ENCODE measurements around the gene PHYKPL. TPM values are rescaled to one million over a fixed set of nuclear protein-coding genes. Genes with fewer than 3 reads are reported as not detected.
A peak's percentile ranks its signal among the peaks of the same experiment; 100 is the strongest.

Gene PHYKPL
- total RNA-seq, 1 donor from 2014 or later = 95.4 TPM

DNA sequence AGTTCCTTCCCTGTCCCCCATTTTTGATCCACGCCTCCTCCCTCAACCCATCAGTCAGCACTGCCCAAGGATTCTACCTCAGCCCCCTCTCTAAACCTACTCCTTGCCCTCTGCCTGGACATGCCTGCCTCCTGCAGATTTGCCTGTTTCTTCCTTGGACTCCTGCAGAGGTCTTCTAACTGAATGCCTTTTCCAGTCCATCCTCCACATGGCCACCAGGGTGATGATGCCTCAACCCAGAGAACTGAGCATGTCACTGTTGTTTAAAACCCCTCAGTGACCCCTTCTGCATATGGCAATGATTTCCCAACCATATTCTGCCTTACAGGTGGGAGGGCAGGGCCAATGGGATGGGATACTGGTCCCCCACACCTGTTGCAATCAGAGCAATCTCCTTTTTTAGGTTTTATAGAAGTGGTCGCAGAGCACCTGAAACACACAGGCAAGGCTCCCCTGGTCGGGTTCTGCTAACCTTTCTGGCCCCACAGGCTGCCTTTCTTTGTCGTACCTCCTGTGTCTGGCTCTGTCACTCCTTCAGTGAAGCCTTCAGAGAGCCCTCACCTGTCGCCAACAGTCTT lies 9.3 kb downstream of the PHYKPL start:
- no peak for DNase-seq (ENCODE audit: low spot score)

DNA sequence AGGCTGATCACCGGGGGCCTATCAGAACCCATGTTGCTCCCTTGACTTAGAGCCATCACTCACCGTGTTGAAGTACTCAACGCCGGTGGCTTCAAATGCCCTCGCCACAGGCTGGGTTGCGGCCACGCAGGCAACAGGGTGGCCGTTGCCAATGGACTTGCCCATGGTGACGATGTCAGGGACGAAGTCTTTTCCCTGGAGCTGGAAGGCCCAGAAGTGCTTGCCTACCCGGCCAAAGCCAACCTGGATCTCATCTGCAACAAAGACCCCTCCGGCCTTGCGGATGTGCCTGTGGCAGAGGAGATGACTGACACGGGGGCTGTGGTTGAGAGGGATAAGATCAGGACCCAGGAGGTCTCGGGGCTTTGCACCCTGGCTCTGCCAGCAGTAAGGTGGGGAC lies 10.3 kb downstream of the PHYKPL start:
- DNase-seq (ENCODE audit: low spot score) = no peak

DNA sequence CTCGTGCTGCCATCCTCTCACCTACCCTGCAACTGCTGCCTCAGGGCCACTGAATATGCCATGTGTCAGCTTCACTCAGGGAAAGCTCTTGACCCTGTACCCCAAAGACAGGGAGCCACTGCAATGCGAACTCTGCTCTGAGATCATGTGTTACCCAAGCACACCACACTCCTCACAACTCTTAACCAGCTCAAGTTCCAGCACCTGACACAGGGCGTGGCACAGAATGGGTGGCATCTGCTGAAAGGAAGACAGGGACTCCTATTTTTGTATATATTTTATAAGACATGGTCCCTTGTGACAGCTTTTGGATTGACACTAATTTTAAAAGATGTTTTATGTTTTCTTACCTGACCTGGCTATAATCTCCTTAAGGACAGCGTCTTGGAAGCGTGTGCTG lies 10.7 kb downstream of the PHYKPL start:
- no peak for DNase-seq (ENCODE audit: low spot score)

DNA sequence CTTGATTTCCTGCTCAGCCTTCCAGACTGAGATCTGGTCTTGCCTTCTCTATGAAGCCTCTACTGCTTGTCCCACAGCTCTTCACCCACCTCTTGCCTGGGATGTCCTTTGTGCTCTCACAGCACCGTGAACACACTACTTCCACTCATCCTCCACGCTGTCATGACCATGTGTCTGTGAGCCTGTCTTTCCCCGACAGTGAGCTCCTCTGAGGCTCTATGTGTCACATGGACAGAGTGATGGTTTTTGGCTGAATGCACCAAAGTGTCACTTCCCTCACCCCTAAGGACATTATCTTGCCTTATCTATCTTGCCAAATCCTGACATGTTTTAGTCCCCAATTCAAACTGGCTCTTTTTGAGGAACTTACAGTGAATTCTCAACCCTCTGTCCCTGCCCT lies 11.3 kb downstream of the PHYKPL start:
- no peak for DNase-seq (ENCODE audit: low spot score)

DNA sequence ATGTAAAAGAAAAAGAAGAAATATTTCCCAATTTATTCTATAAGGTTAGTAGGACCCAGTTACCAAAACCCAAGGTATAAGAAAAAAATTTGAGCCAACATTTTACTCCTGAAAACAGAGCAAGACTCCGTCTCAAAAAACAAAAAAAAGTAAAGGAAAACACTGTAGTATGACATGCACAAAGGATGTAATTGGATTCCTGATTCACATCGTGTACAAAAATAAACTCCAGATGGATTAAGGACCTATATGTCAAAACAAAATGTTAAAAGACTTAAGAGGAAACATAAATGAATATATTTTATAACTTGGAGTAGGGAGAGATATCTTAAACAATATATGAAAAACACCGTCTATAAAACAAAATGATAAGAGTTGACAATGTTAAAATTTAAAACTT lies 13.8 kb downstream of the PHYKPL start:
- DNase-seq (ENCODE audit: low spot score) = no peak

DNA sequence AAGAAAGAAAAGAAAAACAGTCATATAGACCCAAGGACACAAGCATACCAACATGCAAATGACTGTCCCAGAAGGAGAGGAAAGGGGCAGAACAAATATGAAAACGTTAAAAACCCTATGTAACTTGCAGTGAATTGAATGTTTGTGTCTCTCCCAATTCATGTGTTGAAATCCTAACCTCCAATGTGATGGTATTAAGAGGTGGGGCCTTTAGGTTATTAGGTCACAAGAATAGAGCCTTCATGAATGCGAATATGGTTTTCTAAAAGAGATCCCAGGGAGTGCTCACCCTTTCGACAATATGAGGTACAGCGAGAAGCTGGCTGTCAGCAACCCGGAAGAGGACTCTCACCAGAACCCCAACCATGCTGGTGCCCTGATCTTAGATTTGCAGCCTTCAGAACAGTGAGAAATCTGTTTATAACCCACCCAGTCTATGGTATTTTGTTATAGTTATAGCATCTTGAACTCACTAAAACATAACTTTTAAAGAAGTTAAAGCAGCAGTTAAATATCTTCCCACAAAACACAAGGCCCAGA lies 14.3 kb downstream of the PHYKPL start:
- no peak for DNase-seq (ENCODE audit: low spot score)

DNA sequence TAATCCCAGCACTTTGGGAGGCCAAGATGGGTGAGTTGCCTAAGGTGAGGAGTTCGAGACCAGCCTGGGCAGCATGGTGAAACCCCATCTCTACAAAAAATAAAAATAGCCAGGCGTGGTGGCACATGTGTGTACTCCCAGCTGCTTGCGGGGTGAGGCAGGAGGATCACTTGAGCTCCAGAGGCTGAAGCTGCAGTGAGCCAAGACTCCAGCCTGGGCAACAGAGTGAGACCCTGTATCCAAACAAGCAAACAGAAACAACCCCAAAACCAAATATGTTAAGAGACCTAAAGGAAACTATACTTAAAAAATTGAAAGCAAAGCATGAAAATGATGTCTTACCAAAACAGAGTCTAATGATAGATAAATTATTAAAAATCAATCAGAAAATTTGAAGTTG lies 15.8 kb downstream of the PHYKPL start:
- DNase-seq (ENCODE audit: low spot score) = no peak

DNA sequence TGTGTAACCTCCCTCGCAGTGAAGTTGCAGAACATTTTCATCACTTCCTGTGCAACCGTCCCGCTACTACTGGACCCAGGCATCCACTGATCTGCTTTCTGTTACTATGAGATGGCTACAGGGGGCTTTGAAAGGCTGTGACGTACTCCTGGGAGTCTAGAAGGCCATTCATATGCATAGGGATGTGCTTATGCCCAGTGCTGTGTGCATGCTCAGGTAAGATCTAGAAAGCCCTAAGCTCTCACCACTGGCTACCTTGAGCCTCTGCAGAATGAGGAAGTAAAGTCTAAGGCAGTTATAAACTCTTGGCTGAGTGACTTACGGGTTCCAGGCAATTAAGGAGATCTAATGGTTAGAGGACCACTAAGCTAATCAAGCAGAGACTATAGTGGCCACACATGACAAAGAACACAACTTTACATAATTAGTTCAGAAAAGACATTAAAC lies 16.5 kb downstream of the PHYKPL start:
- no peak for DNase-seq (ENCODE audit: low spot score)

DNA sequence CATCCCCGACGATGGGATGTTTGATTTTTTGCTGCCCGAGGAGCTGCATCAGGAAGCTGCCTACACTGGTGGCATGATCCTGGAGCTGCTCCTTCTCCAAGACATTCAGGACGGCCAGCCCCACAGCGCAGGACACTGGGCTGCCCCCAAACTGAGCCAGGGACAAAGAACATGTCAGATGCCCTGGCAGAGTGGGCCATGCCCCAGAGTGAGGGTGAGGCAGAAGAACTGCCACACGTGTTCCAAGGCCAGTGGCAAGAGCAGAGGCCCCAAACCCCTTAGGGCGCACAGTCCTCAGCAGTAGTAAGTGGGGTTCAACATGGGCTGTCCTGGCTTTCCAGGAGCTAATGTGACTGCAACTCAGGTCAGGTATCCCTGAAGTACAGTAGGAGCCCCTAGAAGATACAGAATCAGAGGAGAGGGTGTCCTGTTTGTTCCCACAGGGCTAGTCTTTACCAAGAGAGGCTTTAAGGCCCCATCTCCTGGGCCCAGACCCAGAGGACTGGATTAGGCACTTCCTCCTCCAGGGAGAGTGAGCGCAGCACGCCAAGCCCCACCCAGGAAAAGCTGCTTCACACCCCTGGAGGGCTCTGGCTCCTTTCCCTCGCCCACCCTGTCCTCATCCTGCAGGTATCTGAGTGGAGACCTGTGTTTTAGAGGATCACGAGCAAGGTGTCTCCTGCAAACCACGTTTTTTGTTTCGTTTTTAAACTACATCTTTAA lies 17.2 kb downstream of the PHYKPL start:
- no peak for DNase-seq (ENCODE audit: low spot score)

DNA sequence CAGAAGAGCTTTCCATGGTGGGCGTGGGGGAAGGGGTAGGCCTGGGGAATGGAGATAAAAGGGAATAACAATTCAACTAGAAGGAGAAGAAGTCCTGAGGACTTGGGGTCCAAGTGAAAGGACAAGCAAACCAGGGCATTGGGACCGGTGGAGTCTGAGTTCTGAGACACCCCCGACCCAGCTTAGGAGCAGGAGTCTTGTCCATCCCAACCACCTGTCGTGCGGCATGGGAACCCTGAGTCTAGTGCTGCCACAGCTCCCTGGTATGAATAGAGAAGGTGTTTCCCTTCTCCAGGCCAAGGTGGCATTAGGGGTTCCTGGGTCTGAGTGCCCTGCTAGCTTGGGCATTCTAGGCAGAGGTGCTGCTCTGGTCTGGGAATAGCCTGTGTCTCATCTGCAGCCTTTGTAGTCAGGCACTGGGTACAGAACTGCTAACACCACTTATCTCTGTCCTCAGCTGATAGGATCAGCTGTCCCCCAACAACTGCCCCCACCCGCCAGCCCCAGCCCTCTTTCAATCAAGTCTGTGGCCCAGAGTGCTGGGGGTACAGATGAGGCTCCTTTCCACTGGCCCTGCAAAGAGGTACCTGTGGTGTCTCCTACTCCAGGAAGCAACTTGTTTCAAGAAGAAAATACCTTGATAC lies 18.3 kb downstream of the PHYKPL start:
- DNase-seq (ENCODE audit: low spot score) = no peak

DNA sequence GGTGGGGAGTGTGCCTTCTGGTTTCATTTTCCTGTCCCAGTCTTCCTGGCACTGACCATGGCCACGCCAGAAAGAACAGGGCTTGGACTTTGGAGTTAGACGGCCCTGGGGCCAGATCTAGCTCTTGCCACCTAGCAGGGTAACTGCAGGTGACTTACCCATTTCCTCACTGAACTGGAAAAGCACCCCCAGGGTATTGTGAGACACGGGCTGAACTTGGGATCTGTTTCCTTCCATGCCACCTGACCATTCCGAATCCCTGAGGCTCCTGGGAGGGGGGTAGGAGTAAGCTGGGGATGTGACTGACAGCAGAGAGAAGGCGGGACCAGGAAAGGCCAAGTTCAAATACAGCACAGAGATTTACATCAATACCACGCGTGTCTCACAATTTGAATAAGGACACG lies 18.9 kb downstream of the PHYKPL start:
- peak; percentile 72 for DNase-seq (ENCODE audit: low spot score)

DNA sequence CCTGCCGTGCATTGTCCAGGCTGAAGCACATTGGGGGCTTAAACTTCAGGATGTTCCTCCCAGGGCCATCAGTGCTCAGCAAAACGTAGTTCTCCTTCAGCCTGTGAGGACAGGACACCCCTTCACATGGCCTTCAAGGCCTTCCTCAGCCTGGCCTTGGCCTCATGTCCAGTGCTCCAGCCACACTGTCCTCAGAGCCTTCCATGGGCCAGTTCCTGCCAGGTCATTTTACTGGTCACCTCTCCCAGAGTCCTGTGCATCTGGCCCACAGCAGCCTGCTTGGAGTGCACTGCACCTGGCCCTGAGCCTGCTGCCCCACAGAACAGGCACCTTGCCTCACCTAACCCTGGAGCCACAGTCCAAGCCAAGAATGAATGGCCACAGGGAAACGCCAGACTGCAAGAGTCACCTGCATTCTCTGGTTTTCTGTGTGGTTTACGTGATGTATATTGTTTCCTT lies 19.6 kb downstream of the PHYKPL start:
- DNase-seq (ENCODE audit: low spot score) = no peak

DNA sequence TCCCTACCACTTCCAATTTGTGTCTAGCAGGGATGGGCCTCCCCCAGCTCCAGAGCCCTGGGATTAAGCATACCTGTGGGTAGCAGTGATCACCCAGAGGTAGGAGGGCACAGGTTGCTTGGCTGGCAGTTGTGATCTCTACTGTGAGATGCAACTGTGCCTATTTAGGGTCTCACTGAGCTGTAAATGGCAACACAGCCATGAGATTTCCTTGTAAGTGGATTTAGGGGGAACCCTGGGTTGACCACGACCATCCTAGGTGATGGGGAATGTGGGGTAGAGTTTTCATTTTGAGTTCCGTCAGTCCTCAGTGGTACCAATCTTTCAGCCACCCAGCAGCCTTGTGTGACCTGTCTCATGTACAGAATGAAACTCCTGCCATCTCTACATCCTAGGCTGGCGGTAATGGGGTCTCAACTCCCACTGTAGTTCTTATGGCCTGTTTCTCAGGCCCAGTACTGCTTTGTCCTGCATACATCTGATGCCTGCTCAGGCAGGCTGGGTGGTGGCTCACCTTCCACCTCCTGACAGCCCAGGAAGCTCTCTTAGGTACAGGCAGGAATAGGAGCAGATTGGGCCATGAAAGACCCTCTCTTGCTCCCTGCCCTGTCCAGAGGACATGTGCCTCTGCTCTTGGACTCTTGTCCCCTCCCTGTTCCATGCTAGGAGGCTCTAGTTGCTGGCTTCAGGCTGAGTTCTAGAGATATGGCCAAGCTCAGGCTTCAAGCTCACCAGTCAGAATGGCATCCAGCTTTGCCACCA lies 20.2 kb downstream of the PHYKPL start:
- DNase-seq (ENCODE audit: low spot score) = no peak

DNA sequence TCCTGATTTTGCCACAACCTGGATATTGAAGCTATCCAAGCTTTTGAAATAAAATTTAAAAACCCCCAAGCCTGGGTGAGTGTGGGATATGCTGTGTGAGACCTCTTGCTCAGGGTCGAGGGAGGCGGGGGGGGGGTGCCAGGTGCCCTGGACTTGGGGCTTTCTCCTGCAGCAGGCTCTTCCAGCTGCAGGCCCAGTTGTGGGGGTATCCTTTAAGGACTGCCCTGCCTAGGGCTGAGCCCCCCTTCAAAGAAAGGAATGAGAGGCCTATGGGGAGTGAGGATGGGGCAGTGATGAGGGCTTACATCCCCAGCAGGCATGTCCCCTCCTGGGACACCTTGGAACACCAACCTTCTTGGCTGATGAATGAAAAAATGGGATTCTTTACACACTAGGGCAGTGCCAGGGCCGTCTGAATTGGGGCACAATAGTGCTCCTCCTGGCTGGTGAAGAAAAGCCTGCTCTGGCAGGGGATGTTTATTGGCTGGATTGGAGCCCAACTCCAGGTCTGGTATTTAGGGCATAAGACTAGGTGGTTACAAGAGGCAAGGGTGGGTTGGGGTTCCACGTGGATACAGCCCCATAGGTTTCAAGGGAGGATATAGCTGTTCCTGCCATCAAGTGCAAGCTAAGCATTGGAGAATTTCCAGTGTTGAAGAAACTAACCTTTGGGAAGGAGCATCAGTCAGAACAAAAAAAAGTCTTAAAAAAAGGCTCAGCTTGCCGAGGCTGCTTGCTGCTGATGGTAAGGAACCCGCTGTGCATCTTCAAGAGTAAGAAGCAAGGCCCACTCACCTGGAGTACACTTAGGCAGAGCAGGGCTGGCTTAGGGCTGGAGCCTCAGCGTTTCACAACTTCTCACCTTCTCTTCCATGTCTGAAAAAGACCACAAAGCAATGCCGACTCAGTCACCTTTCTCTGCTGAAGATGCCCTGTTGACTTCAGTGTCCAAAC lies 21.2 kb downstream of the PHYKPL start:
- no peak for DNase-seq (ENCODE audit: low spot score)

DNA sequence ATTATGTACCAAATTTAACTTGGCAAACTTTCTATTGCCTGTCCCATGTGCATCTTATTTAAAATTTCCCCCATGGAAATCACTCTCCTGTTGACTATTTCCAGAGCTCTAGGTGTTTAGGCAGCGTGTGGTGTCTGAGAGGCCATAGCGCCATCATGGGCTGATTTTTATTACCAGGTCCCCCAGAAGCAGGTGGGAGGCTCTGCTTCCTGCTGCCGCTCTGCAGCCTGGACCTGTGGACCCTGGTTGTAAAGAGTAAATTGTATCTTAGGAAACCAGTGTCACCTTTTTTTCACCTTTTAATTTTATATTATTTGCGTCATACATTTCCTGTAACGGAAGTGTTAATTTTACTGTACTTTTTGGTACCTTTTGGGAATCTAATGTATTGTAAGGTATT lies 21.9 kb downstream of the PHYKPL start:
- no peak for DNase-seq (ENCODE audit: low spot score)

DNA sequence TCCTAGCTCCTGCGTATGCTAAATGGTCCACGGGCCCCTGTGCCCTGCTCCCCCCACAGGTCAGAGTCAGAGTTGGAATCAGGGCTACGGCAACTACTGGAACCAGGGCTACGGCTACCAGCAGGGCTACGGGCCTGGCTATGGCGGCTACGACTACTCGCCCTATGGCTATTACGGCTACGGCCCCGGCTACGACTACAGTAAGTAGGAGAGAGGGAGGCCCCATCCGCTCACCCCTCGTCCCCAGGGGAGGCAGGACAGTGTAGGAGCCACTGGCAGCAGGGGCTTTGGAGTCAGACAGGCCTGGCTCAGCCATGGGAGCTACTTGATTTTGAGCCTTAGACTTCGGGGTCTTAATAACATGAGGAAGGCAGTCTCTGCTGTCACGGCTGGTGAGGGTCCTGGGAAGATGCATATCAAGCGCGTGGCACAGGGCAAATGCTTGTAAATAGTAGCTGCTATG lies 22.5 kb downstream of the PHYKPL start:
- DNase-seq (ENCODE audit: low spot score) = no peak

DNA sequence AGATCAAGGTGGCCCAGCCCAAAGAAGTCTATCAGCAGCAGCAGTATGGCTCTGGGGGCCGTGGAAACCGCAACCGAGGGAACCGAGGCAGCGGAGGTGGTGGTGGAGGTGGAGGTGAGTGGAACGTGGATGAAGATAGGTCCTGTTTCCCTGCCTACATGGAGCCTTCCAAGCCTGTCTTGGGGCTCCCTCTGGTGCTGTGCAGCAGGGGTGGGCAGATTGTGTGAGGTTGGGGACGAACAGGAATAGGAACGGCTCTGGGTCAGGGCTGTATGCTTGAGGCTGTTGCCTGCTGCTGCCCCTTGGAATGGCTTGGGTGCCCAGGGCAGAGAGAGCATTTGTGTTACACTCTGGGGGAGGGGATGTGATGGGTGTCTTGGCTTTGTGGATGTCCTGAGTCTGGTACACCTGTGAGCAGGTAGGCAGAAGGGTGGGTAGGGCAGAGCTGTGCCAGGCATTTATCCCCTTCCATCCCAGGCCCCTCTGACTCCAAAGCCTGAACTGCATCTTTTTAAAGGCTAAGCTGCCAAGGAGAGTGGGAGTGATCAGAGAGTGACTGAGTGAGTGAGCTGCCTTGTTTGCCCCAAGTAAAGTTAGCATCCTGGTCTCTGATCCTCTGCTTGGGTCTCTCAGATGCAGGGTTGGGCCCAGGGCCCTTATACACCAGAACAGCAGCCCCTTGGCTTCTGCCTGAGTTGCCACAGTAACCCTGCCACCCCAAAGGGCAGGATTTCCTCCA lies 23.1 kb downstream of the PHYKPL start:
- DNase-seq (ENCODE audit: low spot score) = no peak

DNA sequence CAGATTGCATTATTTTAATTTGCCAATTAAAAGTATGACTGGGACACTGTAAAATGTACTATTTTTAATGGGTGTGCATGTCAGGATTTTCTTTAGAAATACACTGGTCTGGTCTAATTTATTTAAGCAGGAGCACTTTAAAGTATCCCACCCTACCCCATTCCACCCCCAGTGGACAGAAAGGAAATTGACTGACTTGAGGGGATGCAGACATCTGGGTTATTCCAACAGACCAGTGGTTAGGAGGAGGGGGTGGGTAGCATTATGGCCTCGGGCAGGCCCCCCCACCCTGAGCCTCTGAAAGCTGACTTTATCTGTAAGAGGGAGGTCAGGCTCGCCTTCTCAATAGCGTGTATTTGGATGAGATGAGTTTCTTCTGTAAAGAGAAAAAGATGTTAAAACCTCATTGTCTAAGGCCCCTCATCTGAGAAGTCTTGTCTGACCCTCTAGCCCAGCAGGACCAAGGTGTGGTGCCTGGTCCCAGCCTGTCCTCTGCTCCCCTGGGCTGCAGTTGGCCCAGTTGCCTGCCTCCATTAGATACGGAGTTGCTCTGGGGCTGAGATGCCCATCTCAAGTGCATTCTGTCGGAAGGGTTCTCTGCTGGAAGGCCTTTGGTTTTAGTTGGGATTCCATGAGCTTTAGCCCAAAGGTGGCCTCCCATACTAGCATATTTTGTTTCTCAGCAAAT lies 23.9 kb downstream of the PHYKPL start:
- DNase-seq (ENCODE audit: low spot score) = no peak

DNA sequence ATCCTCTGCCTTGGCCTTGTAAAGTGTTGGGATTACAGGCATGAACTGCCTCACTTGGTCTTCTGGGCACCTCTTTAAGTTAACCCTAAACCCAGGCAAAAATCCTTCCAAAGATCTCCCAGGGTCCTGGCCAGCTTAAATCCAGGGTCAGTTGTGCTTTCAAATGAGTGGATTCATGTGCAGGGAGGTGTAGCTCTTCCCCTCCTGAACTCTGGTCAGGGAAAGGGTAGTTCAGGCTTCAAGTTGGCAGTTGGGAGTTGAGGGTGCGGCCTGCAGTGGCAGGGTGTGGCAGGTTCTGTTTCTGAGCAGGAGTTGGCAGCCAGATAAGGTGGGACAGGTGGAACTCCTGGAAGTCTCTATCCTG lies 24.7 kb downstream of the PHYKPL start:
- no peak for DNase-seq (ENCODE audit: low spot score)

Measured in mucosa of gallbladder (tissue), 1 donor.